GM21619 (cell line): ENCODE data around the gene EEF1E1.

Experiments used
- ATAC-seq: cut with Tn5 transposase; IDR thresholded peaks from one replicate; pipeline ENCODE4 v1.9.1; 2021; ENCODE audit not compliant: unreplicated experiment

EEF1E1 gene

DNA sequence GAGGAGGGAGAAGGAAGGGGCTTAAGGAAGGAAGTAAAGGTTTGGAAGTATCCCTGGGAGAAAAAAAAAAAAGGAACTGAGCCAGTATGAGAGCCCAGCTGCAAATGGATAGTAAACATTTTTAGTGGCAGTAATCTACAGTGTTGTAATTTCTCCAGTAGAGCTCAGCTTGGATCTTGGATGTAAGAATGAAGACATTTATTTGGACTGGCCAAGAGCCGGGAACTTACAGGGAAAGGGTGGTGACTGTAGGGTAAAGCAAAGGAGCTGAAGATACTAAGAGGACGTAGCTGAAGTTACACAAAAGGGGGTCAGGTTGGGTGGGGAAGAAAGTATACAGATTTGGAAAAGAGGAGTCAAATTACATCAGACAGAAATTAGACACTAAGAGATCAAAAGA, 13.5 kb downstream of the EEF1E1 start:
- ATAC-seq: no peak

GRCh38 chr6:8087870-8088754, 14.2 kb downstream of the EEF1E1 start:
- no peak for ATAC-seq

- no peak for ATAC-seq
Measured at GRCh38 chr6:8086755-8087306, 15.5 kb downstream of the EEF1E1 start.

- no peak for ATAC-seq
Measured at GRCh38 chr6:8085053-8085511, 17.3 kb downstream of the EEF1E1 start.

DNA sequence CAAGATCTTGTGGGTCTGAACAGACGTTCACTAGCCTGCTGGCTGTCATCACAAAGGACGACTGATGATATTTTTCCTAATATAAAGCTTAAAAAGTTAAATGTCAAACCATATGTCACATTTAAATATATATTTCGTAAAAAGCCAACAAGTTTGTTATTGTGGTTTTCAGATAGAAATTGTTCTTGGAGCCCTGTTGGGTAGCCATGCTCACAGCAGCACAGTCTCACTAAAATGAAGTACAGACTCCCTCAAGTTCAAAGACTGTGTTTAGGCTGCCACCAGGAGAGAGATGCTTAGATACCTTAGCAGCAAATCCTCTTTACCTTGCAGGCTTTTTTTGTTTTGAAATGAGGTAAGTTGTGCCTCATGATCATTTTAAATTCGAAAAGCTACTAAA, 17.8 kb downstream of the EEF1E1 start:
- ATAC-seq: no peak

DNA sequence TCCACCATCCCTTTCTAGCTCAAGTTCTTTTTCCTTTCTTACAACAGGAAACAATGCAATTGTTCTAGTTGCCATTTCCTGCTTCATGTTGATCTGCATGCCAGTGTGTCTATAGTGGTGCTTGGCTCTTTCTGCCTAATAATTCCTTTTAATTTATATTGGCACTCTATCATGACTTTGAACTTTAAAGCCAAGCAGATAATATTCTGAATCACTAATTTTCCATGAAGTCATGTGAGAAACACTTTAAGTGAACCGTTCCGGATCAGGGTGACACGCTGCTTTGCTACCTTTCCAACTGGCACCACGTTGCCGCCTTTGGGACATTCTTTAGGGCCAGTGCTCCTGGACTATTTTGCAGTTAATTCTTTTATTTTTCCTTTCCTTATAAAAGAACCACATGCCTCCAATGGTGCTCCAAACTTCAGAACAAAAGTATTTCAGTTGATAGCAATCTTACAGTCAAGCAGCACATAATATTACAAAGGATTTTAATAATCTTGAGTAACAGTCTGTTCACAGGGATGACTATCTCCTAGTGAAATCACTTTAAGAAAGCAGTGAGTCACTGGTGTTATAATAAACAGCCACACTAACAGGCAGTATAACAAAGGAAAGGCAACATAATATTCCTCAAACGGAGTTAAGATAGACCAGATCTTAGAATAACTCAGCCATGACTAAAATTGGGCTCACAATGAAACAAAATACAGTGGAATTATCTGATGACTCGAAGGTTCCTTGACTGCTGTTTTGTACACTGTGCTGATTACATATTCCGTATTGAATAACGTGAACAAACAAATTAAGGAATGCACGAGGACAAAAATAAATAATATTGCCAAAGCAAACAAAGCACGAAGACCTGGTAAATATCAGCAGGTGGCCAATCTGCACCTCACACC, 19.1 kb downstream of the EEF1E1 start:
- ATAC-seq: no peak

DNA sequence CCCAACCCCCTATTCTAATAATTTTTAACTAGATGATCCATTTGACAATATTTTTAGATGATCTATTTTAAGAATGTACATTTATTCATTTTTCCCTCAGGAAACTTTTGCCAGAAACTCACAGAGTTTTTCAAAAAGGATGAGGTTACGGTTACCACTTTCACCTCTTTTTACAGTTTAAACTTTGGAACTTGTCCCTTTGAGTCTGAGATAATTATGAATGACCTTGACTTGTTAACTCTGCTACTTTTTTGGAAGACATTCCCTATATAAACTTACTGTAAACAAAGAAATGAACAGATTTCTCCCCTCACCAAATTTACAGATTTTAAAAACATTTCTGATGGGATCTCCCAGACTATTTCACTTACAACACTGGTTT, 19.8 kb downstream of the EEF1E1 start:
- no peak for ATAC-seq

DNA sequence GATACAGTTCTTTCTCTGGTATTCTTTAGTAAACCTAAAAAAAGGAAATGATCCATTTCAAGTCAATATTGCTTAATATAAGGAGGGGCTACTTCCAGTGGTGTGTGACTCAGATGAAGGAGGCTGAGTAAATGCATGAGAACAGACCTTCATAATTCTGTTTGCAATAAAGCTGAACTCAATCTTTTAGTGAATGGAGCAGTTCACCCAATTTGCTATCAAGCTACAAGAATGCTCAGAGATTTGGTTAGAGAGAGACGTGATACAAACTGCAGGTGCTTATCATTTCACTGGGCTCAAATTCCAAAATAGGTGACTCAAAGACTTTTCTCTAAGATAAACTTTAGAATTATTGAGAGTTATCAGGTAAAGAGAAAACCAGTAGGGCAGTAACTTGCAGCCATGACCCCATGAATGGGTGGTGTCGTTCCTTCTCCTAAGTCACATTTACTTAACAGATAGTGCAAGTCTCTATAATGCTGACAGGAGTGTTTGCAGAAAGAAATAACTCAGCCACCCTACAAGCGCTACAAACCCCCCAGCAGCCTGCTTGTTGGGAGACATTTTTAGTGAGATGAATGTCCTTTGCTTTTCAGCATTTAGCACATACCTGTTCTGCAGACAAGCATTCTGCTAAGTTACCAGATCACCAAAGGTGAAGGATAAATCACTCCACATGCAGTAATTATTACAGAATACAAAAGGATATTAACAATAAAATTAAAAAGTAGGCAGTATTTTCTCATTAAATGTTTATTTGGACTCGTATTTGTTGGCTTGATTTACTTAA, 21.8 kb downstream of the EEF1E1 start:
- no peak for ATAC-seq

DNA sequence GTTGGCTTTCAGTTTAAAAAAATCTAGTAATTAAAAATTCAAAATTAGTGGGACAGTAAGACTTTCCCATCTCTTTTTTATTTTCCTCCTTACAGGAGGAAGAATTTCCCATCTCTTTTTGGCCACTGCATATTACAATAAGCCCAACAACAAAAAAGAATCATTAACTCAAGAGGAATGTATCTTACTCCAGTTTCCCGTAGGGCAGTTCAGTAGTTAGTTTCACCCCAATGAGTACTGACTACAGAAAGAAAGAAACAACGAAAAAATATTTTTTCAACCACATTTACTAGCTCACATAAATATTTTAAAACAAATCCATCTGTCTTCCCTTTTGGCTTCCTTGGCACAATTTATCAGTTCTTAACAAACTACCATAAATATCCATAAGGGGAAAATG, 23.2 kb downstream of the EEF1E1 start:
- no peak for ATAC-seq

DNA sequence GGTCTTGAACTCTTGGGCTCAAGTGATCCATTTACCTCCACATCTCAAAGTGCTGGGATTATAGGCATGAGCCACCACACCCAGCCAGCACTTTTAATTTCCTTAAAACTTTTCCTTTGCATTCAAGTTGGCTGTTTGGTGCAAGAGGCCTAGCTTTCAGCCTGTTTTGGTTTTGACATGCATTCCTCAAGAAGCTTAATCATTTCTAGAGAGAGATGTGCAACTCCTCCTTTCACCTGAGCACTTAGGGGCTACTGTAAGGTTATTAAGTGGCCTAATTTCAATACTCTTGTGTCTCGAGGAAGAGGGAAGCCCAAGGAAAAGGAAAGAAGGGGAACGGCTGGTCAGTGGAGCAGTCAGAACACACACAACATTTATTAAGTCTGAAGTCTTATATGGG, 24.4 kb downstream of the EEF1E1 start:
- ATAC-seq: no peak

DNA sequence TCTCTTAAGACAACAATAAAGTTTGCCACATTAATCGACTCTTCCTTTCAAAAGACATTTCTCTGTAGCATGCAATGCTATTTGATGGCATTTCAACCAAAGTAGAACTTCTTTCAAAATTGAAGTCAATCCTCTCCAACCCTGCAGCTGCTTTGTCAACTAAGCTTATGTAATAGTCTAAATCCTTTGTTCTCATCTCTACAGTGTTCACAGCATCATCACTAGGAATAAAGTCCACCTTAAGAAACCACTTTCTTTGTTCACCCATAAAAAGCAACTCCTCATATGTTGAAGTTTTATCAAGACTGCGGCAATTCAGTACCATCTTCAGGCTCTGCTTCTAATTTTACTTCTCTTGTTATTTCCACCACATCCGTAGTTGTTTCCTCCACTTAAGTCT, 26.6 kb downstream of the EEF1E1 start:
- ATAC-seq: no peak

GRCh38 chr6:8075185-8075584, 27.2 kb downstream of the EEF1E1 start:
- no peak for ATAC-seq

- no peak for ATAC-seq
Measured at GRCh38 chr6:8074213-8074612, 28.1 kb downstream of the EEF1E1 start.

DNA sequence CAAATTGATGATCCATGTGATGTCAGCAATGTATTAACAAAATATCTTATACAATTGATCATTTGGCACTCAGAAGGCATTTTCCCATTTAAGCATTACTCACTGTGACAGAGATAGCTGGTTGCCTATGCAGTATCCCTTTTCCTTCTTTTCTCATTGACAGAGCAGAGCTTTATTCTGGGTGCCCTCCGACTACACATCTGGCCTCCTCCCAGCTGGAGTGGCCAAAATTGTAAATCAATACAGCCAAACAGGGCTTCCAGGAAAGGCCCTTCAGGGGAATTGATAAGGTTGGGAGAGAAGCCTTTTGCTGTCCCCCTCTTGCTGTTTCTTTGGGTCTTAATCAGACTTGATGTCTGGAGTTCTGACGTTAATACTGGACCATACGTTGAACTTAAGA, 28.6 kb downstream of the EEF1E1 start:
- no peak for ATAC-seq

GRCh38 chr6:8070718-8071117, 31.6 kb downstream of the EEF1E1 start:
- no peak for ATAC-seq

DNA sequence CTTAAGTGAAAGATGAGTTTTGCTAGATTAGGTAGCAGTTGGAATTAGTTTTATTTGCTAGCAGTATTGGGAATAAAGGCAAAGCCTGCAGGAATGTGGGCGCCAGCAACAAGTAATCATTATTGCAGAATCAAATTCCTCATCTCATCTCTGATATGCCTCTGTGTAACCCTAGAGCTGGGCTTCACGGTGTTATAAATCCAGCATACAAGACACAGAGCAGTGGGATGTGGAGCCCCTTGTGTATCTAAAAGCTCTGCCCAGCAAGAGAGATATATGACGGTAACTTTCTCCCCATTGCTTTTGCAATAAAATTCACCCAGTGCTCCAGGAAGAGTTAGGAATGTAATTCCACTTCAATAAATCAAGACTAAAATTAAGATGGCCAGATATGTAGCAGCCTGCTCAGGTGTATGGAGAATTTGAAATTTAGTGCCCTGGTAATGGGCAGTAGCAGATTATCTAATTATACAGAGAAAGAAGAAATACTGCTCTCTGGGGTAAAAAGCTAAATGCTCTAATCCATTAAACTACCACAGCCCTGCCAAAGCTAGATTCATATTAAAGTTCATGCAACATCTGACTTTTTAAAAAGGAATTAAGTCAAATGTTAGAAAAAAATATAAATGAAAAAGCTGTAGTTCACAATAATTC, 32.6 kb downstream of the EEF1E1 start:
- no peak for ATAC-seq

GRCh38 chr6:8069151-8069550, 33.2 kb downstream of the EEF1E1 start:
- no peak for ATAC-seq

DNA sequence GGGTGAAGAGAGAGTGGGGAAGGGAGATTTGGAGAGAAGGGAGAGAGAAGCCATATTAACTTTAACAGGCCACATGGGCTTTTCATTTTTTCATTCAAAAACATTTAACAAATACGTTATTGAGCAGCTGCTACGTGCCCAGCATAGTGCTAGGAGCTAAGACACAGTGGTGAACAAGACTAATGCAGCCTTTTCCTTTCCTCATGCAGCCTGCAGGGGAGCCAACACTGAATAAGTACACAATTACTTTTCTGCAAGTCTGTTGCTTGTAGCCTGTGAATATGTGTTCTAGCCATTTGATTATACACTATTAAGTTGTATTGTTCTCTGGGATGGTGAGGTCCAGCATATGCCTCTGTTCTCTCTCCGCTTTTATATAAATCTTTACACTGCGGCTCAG, 36.2 kb downstream of the EEF1E1 start:
- ATAC-seq: no peak

DNA sequence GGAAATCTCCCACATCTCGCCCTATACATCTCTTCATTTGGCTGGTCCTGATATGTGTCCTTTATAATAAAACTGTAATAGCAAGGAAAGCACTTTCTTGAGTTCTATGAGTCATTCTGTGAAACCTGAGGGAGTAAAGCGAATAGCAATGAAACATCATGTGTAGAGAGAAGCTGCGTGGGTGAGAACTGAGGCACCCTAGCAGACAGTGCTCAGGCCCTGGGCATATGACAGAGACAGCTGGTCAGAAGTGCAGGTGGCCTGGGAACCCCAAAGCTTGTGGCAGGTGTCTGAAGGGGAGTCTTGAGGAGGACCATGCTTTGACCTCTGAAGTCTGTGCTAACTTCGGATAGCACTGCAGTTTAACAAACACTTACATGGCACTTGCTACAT, 36.8 kb downstream of the EEF1E1 start:
- peak; percentile 31 for ATAC-seq
